NCI-H2081 (cell line): ENCODE data around the gene ZCCHC24.

ENCODE experiments used
- DNase-seq, 2 experiments: peaks; one replicate each; lab custom pipeline; 2025; lab: John Stamatoyannopoulos, UW

ZCCHC24 gene

GRCh38 chr10:79446758-79447084, 1.3 kb upstream of the ZCCHC24 start:
- no peak for DNase-seq

- no peak for DNase-seq
Observed at GRCh38 chr10:79445977-79446757, 743 bp upstream of the ZCCHC24 start.

- DNase-seq, result peak; percentile 9 to 14
Observed at GRCh38 chr10:79444199-79445119, 965 bp downstream of the ZCCHC24 start.

- no peak for DNase-seq
Observed at GRCh38 chr10:79443338-79444198, 1.9 kb downstream of the ZCCHC24 start.

GRCh38 chr10:79442171-79443040, 3.0 kb downstream of the ZCCHC24 start:
- DNase-seq, result no peak

GRCh38 chr10:79441433-79441832, 4.0 kb downstream of the ZCCHC24 start:
- no peak for DNase-seq

- DNase-seq, result no peak
Observed at GRCh38 chr10:79440281-79440680, 5.1 kb downstream of the ZCCHC24 start.

GRCh38 chr10:79438699-79439085, 6.7 kb downstream of the ZCCHC24 start:
- no peak for DNase-seq

GRCh38 chr10:79438021-79438698, 7.3 kb downstream of the ZCCHC24 start:
- DNase-seq, result no peak

GRCh38 chr10:79437111-79437814, 8.2 kb downstream of the ZCCHC24 start:
- DNase-seq, result no peak

- DNase-seq, result no peak
Observed at GRCh38 chr10:79436850-79437103, 8.6 kb downstream of the ZCCHC24 start.

- DNase-seq, result no peak
Observed at GRCh38 chr10:79436066-79436849, 9.2 kb downstream of the ZCCHC24 start.

- no peak for DNase-seq
Observed at GRCh38 chr10:79435271-79436065, 10.0 kb downstream of the ZCCHC24 start.

GRCh38 chr10:79434821-79435251, 10.6 kb downstream of the ZCCHC24 start:
- no peak for DNase-seq

- no peak for DNase-seq
Observed at GRCh38 chr10:79434223-79434687, 11.2 kb downstream of the ZCCHC24 start.

- DNase-seq, result no peak
Observed at GRCh38 chr10:79433324-79434222, 11.9 kb downstream of the ZCCHC24 start.
